Mucosa of descending colon (tissue), 3 donors: ENCODE results near the gene PLEKHF1. TPM values are rescaled to one million over a fixed set of nuclear protein-coding genes. Genes with fewer than 3 reads are reported as not detected.

ENCODE experiments used
- ATAC-seq: fragments of 200-7000 bp; cut with Tn5 transposase; one replicate; pipeline ENCODE4 v1.9.1; 2020; ENCODE audit warnings: mild to moderate bottlenecking, moderate library complexity
- DNase-seq, 3 donors: peaks; one replicate each; pipeline ENCODE4 v3.0.0-alpha.2; 2020
- H3K36me3 ChIP-seq: fragments of 200-600 bp; one replicate; pipeline ENCODE4 v1.8.0; 2021; ENCODE audit warnings: low read depth, mild to moderate bottlenecking
- H3K4me1 ChIP-seq: fragments of 200-600 bp; one replicate; pipeline ENCODE4 v1.8.0; 2021; ENCODE audit warnings: low read depth, mild to moderate bottlenecking
- H3K4me3 ChIP-seq: fragments of 200-600 bp; one replicate; pipeline ENCODE4 v1.8.0; 2021; ENCODE audit warnings: mild to moderate bottlenecking
- H3K9me3 ChIP-seq: fragments of 200-600 bp; one replicate; pipeline ENCODE4 v1.8.0; 2021; ENCODE audit warnings: mild to moderate bottlenecking
- intact Hi-C, 2 donors: fragments of 100-400 bp; cut with DNase I in 1 of 2; cut with micrococcal nuclease in 1 of 2; formaldehyde crosslinking; loops; one replicate each; pipeline versions ENCODE4 v1.11.0 to v1.11.1; 2022; cut with DNase I, micrococcal nuclease
- total RNA-seq, 3 donors: library from RNA; stranded (reverse); fragmentation: NEBNext Ultra II Directional in 2 of 3; extraction: Animal tissue kit (Norgen Biotek cat#: 25700) in 2 of 3; gene quantifications; one replicate each; pipeline versions ENCODE4 v1.2.1 to v1.2.4, GENCODE V29; 2021 to 2023
- TF ChIP-seq, protein P1 (sequence below): fragments of 200-600 bp; IDR thresholded peaks from one replicate; pipeline ENCODE4 v1.8.0; 2022; ENCODE audit warnings: antibody characterized with exemption, mild to moderate bottlenecking
- donor health status: DM: no; HTN: no; CAD: no; lungs with moderate emphysema.
- donor health status: DM: no; HTN: no; CAD: no.
- donor health status: DM: no; HTN: yes; CAD: no.

PLEKHF1 gene
- total RNA-seq, 3 donors from 2014 or later, result 4.0 to 6.9 (median 6.7) TPM

DNA sequence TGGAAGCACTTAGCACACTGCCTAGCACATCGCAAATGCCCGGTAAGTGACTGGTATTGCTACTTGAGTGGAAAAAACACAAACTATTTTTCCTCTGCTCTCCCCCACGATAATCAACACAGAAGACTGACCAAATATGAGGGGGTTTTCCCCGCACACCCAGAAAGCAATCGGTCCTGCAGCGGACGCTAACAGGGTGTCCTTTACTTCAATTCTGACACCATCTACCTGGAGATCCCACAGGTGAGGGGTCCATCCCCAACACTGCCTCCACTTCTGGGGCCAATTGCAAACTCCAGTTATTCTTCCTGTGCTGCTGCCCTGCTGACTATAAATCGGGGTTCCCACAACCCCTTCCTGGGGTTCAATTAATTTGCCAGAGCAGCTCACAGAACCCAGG, 26.2 kb upstream of the PLEKHF1 start:
- no peaks in the 10 kb centered on the region for H3K36me3 ChIP-seq
- DNase-seq (no peak), ATAC-seq (no peak)
- H3K9me3 ChIP-seq, result no peaks in the 10 kb centered on the region
- TF ChIP-seq, protein P1, sequence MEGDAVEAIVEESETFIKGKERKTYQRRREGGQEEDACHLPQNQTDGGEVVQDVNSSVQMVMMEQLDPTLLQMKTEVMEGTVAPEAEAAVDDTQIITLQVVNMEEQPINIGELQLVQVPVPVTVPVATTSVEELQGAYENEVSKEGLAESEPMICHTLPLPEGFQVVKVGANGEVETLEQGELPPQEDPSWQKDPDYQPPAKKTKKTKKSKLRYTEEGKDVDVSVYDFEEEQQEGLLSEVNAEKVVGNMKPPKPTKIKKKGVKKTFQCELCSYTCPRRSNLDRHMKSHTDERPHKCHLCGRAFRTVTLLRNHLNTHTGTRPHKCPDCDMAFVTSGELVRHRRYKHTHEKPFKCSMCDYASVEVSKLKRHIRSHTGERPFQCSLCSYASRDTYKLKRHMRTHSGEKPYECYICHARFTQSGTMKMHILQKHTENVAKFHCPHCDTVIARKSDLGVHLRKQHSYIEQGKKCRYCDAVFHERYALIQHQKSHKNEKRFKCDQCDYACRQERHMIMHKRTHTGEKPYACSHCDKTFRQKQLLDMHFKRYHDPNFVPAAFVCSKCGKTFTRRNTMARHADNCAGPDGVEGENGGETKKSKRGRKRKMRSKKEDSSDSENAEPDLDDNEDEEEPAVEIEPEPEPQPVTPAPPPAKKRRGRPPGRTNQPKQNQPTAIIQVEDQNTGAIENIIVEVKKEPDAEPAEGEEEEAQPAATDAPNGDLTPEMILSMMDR, result no peak
- intact Hi-C loops, result no loop called here
- no peak overlapping the region for H3K4me3 ChIP-seq
- no peaks in the 10 kb centered on the region for H3K4me1 ChIP-seq

DNA sequence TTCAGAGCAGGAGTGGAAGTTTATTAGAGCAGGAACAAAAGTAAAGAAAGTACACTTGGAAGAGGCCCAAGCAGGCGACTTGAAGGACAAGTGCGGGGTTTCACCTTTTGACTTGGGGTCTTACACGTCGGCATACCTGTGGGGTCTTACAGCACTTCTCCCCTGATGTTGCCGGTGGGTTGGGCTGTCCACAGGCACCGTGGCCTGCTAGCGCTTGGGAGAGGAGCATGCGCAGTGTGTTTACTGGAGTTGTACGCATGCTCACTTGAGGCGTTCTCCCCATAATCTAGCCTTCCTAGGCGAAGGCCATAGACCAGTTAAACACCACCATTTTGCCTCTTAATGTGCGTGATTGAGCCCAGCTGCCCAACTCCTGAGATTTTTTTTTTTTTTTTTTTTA, 25.0 kb upstream of the PLEKHF1 start:
- Histone ChIP-seq H3K4me3 (no peak overlapping the region), H3K9me3 (no peaks in the 10 kb centered on the region), H3K36me3 (no peaks in the 10 kb centered on the region), H3K4me1 (no peaks in the 10 kb centered on the region)
- TF ChIP-seq, protein P1, result no peak
- intact Hi-C loops, result no loop called here
- no peak for DNase-seq
- no peak for ATAC-seq

DNA sequence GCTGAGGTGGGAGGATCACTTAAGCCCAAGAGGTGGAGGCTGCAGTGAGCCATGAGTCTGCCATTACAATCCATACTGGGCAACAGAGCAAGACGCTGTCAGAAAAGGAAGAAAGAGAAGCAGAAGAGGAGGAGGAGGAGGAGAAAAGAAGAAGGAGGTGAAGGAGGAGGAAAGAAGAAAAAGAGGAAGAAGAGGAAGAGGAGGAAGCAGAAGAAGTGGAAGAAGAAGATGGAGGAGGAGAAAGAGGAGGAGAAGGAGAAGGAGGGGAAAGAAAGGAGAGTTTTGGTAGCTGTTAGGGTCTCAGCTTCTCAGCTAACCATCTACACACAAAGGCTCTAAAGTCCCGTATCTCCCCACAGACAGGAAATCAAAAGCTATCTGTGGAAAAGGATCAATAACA, 23.7 kb upstream of the PLEKHF1 start:
- DNase-seq (no peak), ATAC-seq (no peak)
- TF ChIP-seq, protein P1, result no peak
- no peaks in the 10 kb centered on the region for H3K4me1 ChIP-seq
- no peaks in the 10 kb centered on the region for H3K36me3 ChIP-seq
- H3K9me3 ChIP-seq, result no peaks in the 10 kb centered on the region
- intact Hi-C loops, result no loop called here
- H3K4me3 ChIP-seq, result no peak overlapping the region

DNA sequence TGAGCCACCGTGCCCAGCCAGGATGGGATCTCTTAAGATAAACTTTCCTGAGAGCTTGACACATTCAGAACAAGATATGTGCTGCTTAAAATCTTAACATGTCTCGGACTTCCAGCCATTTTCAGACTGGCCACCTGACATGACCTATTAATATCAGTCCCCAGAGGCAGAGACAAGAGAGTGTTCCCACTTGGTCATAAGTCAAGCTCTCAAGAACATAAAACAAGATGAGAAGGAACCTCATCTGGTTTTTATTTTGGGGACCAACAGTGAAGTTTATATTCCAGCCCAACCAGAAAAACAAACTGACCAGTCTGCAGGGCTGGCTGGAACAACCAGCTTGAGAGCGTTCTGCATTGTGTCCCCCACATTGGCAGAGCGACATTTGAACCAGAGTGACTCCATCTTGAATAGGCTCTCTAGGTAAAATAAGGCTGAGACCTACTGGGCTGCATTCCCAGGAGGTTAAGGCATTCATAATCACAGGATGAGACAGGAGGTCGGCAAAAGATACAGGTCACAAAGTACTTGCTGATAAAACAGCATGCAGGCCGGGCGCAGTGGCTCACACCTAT, 21.8 kb upstream of the PLEKHF1 start:
- TF ChIP-seq, protein P1, result no peak
- no peak for DNase-seq
- no peaks in the 10 kb centered on the region for H3K36me3 ChIP-seq
- no peaks in the 10 kb centered on the region for H3K9me3 ChIP-seq
- H3K4me3 ChIP-seq, result no peak overlapping the region
- intact Hi-C loops, result no loop called here
- no peaks in the 10 kb centered on the region for H3K4me1 ChIP-seq
- ATAC-seq, result no peak

DNA sequence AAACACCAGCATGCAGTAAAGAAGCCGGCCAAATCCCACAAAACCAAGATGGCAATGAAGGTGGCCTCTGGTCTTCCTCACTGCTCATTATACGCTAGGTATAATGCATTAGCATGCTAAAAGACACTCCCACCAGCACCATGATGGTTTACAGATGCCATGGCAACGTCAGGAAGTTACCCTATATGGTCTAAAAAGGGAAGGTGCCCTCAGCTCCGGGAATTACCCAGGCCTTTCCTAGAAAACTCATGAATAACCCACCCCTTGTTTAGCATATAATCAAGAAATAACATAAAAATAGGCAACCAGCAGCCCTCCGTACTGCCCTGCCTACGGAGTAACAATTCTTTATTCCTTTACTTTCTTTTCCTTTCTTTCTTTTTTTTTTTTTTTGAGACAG, 21.1 kb upstream of the PLEKHF1 start:
- ATAC-seq (no peak), DNase-seq (no peak)
- Histone ChIP-seq H3K4me3 (no peak overlapping the region), H3K9me3 (no peaks in the 10 kb centered on the region), H3K36me3 (no peaks in the 10 kb centered on the region), H3K4me1 (no peaks in the 10 kb centered on the region)
- TF ChIP-seq, protein P1, result no peak
- intact Hi-C loops, result no loop called here

DNA sequence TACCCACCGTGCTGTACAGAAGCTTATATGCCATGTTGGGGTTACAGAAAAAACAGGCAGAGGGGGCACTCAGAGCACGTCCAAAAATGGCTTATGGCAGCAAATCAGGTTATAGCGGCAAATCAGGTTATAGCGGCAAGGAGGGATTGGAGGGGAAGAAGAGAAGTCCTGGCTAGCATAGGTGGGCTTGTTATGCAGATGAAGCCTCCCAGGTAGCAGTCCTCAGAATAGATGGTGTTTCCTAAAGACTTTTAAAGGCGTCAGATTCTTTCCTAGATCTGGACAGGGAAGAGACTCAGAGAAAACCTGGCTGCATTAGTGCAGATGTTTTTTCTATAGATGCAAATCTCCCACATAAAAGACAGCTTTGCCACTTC, 19.8 kb upstream of the PLEKHF1 start:
- intact Hi-C loops, result no loop called here
- no peaks in the 10 kb centered on the region for H3K9me3 ChIP-seq
- H3K36me3 ChIP-seq, result no peaks in the 10 kb centered on the region
- TF ChIP-seq, protein P1, result no peak
- ATAC-seq (no peak), DNase-seq (no peak)
- no peaks in the 10 kb centered on the region for H3K4me1 ChIP-seq
- H3K4me3 ChIP-seq, result no peak overlapping the region
